ENCODE data around the gene SPSB1.

The SPSB1 gene

DNA sequence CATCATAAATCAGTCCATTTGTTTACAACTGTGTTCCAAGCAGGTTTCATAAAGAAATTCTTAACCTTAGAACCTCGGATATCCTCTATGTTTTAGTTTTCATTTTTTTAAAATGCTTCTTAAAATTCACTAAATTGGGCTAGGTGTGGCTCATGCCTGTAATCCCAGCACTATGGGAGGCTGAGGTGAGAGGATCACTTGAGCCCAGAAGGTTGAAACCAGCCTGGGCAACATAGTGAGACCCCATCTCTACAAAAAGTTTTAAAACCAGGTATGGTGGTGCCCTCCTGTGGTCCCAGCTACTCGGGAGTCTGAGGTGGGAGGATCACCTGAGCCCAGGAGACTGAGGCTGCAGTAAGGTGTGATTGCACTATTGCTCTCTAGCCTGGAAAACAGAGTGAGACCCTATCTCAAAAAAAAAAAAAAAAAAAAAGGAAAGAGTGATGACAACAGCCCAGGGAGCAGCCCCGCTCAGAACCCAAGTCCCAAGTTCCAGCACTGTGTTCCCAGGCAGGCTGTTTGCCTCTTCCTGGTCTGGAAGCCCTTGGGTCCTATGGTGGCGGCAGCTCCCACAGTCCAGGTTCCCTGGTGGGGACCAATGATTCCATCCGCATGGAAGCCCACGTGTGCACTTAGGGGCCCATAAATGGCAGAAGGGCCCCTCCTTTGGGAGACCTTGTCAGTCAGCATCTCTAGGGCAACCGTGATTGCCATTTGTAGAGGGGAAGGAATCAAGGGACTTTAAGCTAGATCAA, 24.7 kb upstream of the SPSB1 start (continued):
- TF ChIP-seq, protein P1, sequence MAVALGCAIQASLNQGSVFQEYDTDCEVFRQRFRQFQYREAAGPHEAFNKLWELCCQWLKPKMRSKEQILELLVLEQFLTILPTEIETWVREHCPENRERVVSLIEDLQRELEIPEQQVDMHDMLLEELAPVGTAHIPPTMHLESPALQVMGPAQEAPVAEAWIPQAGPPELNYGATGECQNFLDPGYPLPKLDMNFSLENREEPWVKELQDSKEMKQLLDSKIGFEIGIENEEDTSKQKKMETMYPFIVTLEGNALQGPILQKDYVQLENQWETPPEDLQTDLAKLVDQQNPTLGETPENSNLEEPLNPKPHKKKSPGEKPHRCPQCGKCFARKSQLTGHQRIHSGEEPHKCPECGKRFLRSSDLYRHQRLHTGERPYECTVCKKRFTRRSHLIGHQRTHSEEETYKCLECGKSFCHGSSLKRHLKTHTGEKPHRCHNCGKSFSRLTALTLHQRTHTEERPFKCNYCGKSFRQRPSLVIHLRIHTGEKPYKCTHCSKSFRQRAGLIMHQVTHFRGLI (tag by site-specific recombination; IDR thresholded peaks at IDR 0.05) = no peak
- no peak for TF ChIP-seq ZNF776 (tag by site-specific recombination; IDR thresholded peaks at IDR 0.05; ENCODE audit: borderline replicate concordance)

- H3K9me3 ChIP-seq (ENCODE audit: control insufficient read depth, insufficient read depth, low read depth, low read length) = no peaks in the 10 kb centered on the region
- peaks cover 0 to 25% of the 10 kb centered on the region in 2 experiments; a peak in 1 of 3 replicates for H3K36me3 ChIP-seq (ENCODE audit: control insufficient read depth in 2 of 2, insufficient read depth in 1 of 2, low read length in 2 of 2)
- peaks cover 3% of the 10 kb centered on the region; the same call in 1 of the 2 replicates for H3K4me1 ChIP-seq (ENCODE audit: control insufficient read depth, insufficient read depth, low read length)
- ChIA-PET POLR2A (interaction anchor here (0.5 kb wide), 1 partner anchor 700 kb away, joined by 5 read pairs; no protein-coding TSS in a partner anchor), CTCF (interaction anchor here (0.6 to 5.8 kb wide), 8 partner anchors 7 to 322 kb away, joined by 3 to 97 read pairs (median 4); partner anchors contain the start of gene SPSB1)
- TF ChIP-seq, protein P2, sequence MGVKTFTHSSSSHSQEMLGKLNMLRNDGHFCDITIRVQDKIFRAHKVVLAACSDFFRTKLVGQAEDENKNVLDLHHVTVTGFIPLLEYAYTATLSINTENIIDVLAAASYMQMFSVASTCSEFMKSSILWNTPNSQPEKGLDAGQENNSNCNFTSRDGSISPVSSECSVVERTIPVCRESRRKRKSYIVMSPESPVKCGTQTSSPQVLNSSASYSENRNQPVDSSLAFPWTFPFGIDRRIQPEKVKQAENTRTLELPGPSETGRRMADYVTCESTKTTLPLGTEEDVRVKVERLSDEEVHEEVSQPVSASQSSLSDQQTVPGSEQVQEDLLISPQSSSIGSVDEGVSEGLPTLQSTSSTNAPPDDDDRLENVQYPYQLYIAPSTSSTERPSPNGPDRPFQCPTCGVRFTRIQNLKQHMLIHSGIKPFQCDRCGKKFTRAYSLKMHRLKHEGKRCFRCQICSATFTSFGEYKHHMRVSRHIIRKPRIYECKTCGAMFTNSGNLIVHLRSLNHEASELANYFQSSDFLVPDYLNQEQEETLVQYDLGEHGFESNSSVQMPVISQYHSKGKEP (tag by site-specific recombination; IDR thresholded peaks at IDR 0.05) = no peak
- no peak for TF ChIP-seq ZNF138 (tag by site-specific recombination; IDR thresholded peaks at IDR 0.05; ENCODE audit: borderline replicate concordance)
- no peak for TF ChIP-seq CTCF (tag by site-specific recombination; IDR thresholded peaks at IDR 0.05)
- no peak for TF ChIP-seq ZEB2 (tag by site-specific recombination; IDR thresholded peaks at IDR 0.05)
- H3K4me3 ChIP-seq (ENCODE audit: low read depth, low read length) = no peak overlapping the region
- H3K27ac ChIP-seq (ENCODE audit: extremely low read depth, low read depth, low read length) = no peak overlapping the region
These were observed 23.6 kb upstream of the SPSB1 start for GRCh38 chr1:9269078-9269501.

GRCh38 chr1:9269721-9270120, 23.0 kb upstream of the SPSB1 start:
- Histone ChIP-seq H3K4me3 (ENCODE audit: low read depth, low read length) (no peak overlapping the region), H3K4me1 (ENCODE audit: control insufficient read depth, insufficient read depth, low read length) (peaks cover 3% of the 10 kb centered on the region; the same call in 1 of the 2 replicates), H3K27ac (ENCODE audit: extremely low read depth, low read depth, low read length) (no peak overlapping the region), H3K36me3 (ENCODE audit: control insufficient read depth in 2 of 2, insufficient read depth in 1 of 2, low read length in 2 of 2) (peaks cover 0 to 18% of the 10 kb centered on the region in 2 experiments; a peak in 1 of 3 replicates), H3K9me3 (ENCODE audit: control insufficient read depth, insufficient read depth, low read depth, low read length) (no peaks in the 10 kb centered on the region)
- ChIA-PET CTCF (interaction anchor here (0.7 to 5.8 kb wide), 5 partner anchors 21 to 223 kb away, joined by 3 to 97 read pairs (median 19); partner anchors contain the start of gene SPSB1), POLR2A (interaction anchor here (0.5 kb wide), 2 partner anchors 419 to 700 kb away, joined by 5 read pairs; no protein-coding TSS in a partner anchor)
- no peak for TF ChIP-seq ZNF138 (tag by site-specific recombination; IDR thresholded peaks at IDR 0.05; ENCODE audit: borderline replicate concordance)
- TF ChIP-seq ZNF133 (tag by site-specific recombination; IDR thresholded peaks at IDR 0.05) = no peak
- no peak for TF ChIP-seq ZBTB48 (tag by site-specific recombination; IDR thresholded peaks at IDR 0.05)
- TF ChIP-seq, protein P3, sequence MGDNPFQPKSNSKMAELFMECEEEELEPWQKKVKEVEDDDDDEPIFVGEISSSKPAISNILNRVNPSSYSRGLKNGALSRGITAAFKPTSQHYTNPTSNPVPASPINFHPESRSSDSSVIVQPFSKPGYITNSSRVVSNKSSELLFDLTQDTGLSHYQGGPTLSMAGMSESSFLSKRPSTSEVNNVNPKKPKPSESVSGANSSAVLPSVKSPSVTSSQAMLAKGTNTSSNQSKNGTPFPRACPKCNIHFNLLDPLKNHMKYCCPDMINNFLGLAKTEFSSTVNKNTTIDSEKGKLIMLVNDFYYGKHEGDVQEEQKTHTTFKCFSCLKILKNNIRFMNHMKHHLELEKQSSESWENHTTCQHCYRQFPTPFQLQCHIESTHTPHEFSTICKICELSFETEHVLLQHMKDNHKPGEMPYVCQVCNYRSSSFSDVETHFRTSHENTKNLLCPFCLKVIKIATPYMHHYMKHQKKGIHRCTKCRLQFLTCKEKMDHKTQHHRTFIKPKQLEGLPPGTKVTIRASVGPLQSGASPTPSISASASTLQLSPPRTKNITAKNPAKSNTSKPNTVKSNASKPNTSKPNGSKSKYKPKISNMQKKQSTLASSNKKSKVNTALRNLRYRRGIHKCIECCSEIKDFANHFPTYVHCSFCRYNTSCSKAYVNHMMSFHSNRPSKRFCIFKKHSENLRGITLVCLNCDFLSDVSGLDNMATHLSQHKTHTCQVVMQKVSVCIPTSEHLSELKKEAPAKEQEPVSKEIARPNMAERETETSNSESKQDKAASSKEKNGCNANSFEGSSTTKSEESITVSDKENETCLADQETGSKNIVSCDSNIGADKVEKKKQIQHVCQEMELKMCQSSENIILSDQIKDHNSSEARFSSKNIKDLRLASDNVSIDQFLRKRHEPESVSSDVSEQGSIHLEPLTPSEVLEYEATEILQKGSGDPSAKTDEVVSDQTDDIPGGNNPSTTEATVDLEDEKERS (tag by site-specific recombination; IDR thresholded peaks at IDR 0.05) = no peak
